ENCODE results near the gene TCOF1.

TCOF1 gene

DNA sequence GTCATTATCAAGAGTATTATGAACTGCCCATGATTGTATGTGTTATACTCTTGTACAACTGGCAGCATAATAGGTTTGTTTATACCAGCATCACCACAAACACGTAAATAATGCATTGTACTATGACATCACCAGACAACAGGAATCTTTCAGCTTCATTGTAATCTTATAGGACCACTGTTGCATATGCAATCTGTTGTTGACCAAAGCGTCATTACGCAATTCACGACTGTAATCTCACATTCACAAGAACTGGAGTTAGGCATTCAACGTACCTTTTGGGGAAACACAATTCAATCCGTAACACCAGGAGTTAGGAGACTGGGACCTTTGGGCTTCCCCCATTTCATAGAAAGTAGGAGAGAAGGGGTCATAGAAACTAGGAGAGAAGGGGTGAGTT is 34.4 kb upstream of the TCOF1 start:
- no peak for DNase-seq

DNA sequence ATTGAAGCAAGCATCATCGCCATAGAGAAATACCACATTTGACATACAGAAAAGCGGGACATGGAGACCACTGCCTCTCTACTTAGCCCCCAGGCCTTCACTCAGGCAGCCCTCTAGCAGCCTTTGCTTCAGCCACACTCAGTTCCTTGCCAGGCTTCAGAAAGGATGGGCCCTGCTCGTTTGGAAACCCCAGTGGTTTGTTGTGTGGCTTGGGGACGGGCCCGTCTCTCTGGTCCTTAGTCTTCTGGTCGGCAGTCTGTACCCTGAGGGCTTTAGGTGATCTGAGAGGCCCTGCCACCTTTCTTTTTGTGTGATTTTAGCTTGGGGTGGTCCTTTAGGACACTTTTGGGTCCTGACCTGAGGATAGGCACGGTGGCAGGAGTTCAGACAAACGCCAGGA is 33.7 kb upstream of the TCOF1 start:
- DNase-seq, result no peak

DNA sequence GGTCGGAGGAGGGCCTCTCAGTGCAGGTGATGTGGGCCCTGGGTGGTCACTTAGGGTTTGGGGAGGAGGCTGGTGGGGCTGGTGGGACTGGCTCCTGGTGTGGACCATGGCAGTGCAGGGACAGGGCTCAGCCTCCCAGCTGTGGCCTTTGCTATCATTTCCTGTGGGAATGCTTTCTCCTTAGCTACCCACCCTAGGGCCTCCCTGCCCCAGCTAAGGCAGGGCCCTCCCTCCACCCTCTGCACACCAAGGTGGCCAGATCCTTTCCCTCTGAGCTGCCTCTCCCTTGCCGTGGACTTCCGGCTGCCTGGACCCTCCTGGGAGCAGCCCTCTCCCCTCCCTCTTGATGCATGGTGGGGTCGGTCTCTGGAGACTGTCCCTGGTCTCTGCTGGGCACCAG is 32.1 kb upstream of the TCOF1 start:
- DNase-seq, result no peak

DNA sequence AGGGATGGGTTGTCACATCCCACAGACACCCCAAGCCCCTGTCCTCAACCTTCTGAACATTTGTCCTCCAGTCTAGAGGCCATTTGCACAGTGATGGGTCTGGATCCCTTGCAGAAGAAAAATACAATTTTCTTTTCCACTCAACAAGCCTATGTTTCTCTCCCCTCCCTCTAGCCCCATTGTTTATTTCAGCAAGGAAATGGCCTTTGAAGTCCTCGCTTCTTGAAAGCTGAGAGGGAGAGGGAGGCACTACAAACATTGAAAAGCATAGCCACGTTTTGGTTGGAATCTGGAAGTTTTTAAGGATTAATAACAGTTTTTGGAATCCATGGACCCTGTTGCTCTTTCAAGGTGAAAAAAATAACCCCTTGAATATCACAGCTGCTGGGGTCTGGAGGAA is 30.8 kb upstream of the TCOF1 start:
- DNase-seq, result no peak

DNA sequence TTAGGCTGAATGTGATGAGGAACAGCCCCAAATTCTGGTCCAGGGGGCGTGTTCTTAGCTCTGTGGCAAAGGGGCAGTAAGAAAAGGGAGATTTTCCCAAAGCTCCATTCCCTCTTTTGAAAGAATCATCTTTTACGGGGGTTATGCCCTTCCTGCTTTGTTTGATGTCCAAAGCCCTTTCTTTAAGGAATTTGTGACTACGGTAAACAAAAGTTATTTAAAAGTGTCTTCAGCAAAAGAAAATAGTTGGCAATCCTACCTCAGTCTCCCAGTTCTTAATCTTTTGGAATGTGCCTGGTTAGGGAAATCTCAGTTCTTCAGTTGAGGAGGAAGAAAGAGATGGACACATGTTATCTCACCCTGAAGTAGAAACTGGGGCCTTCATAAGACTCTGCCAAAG is 30.4 kb upstream of the TCOF1 start:
- DNase-seq, result no peak

DNA sequence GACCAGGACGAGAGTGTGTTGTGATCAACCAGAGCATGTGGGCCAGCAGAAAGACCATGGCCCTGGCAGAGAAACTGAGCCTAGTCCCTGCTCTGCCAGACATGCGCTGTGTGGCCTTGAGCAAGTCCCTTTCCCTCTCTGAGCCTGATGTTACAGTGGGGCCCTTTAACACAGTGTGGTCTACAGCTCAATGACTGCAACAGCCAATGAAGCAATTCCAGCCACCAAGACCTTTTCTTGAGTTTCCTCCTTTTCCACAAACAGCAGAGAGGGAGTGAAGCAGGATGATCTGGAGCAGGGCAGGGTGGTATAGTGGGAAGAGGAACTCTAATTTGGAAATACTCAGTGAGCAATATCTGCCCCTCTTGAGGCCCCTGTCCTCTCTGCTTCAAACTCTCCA is 29.0 kb upstream of the TCOF1 start:
- no peak for DNase-seq

DNA sequence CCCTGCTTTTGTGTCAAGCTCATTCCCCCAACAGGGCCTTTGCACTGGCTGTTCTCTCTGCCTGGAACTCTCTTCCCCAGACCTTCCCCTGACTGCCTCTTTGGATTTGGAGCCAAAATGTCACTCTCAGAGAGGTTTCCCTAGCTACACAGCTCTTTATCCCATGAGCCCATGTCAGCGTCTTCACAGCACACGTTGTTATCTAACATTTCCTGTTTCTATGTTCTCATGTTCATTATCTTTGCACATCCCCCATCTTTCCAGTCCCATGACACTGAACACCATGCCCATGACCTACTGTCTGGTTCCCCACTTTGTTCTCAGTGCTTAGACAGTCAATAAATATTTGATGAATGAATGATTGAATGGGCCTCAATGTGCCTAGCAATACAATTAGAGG is 28.5 kb upstream of the TCOF1 start:
- no peak for DNase-seq

DNA sequence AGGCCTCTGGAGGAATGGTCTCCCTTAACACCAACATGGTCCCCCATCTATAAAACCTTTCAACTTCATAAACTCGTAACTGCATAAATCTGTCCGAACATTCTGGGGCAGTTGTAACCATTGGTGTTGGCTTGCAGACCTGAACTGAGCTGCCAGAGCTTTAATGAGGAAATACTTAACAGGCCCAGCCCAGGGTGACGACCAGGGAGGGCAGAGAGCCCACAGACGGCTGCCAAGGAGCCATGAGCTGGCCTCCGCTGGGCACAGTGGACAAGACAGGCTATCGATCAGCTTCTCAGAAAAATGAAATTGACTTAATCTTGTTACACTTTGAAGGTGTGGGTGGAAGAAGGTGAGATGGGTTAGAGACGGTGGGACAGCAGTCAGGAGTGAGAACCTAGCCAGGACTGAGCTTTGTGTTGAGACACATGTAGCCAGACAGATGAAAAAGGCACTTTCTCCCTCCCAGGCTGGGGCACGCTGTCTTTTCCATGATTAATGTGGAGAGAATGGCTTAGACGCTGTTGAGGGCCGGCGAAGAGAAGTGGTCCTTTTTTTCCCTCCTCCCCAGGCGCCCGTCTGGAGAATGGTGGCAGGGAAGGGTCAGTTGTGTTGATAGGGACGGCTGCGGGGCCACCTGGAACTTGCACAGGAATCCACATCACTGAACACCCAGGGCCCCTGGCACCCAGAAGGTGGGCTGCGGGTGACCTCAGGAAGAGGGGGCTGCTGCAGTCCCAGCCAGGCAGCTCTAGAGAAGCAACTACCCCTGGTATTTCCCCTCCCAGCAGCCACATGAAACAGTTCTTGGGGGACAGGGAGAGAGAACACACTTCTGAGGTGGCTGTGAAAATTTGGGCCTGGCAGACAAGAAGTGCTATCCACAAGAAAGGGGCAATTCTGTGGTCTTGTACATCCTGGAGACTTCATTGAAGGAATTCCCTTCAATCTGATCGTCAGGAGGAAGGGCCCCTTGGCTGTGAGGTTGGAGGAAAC is 27.3 kb upstream of the TCOF1 start:
- no peak for DNase-seq

DNA sequence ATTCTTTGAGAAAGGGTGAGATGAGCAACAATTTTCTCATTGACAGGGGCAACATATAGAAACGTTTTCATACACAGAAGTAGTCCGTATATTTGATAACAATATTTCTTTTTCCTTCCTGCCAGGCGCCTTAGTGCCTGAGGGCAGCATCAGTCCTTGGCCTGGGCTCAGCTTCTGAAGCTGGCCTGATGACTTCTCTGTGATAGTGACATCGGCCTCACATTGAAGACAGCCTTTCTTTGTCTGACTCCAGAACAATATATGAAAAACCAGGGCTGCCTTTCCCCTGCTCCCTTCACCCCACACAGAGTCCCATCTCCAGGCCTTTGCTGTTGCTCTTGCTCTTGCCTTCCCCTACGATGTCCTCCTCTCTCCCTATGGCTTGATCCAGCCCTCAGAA is 24.1 kb upstream of the TCOF1 start:
- no peak for DNase-seq

DNA sequence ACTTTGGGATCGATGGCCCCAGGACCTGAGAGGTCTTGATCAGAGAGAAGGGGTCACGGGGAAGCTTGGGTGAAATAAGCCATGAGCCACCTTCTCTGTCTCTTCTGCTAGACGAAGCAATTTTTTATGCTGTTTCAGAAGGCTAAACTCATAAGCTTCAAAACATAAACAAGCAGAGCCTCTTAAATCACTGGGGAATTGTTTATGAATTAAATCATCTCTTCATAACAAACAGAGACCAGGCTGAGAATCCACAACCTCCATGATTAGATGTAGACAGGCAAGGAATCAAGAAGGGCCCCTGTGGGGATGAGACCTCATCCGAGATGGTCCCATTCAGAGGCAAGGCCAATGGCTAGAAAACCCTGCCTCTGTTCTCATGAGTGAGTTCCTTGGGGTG is 21.7 kb upstream of the TCOF1 start:
- no peak for DNase-seq

DNA sequence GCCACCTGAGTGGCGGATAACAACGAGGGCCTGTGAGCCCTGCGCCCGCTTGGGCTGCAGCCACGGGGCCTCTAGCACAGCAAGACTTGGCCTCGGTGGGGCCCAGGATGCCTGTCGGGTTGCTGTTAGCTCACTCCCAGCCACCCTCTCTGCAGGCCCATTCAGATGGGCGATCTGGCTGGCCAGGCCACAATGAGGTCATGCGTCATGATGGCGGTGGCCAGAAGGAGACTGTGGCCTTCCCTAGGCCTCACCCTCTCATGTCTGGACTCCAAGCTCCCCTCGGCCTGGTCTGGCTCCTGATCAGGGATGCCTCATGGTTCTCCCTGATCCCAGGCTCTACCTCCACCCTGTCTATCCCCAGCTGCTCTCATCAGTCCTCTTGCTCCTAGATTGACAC is 19.0 kb upstream of the TCOF1 start:
- no peak for DNase-seq

DNA sequence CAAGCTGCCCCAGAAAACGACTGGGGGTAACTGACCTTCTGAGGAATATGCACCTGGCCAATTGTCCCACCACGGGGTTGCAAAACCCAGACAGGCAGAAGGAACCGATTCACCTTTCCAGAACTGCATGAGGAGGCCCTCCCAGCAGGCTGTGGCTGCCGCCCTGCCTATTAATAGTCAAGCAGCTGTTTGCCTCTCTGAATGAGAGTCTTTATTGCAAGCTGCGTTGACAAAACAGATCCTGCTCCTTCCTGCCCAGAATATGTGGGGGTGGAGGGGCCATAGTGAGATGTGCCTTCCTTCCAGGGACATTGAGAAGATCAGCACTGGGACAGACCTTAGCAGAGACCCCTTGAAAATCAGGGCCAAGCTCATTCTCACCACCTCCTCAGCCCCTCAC is 18.3 kb upstream of the TCOF1 start:
- no peak for DNase-seq

DNA sequence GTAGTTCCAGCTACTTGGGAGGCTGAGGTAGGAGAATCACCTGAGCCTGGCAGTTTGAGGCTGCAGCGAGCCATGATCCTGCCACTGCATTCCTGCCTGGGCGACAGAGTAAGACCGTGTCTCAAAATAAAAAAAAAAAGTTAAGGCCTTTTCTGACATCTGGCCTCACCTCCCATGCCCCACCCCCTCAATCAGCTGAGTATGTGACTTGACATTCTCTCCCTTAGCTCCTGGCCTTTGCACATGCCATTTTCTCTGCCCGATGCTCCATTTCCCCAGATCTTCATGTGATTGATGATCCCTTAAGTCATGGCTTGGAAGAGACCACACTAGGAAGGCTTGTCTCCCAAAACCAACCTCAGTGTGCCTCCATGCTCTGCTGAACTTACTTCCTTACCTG is 17.7 kb upstream of the TCOF1 start:
- DNase-seq, result no peak

DNA sequence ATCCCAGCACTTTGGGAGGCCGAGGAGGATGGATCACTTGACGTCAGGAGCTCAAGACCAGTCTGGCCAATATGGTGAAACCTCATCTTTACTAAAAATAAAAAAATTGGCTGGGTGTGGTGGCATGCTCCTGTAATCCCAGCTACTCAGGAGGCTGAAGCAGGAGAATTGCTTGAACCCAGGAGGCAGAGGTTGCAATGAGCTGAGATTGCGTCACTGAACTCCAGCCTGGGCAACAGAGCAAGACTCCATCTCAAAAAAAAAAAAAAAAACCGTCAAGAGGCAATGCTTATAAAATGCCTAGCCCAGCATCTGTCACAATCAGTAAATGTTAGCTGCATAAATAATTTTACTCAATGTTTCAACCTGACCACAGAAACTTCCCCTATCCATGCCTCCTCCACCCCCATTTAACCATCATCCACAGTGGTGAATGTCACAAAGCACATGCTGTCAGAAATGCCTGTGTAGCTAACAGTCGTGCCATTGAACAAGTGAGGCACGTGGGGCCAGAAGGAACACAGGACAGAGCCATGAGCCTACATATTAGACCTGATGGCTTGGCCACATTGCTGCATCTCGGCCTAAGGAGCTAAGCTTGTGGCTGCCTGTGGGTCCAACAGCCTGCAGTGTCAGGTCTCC is 16.8 kb upstream of the TCOF1 start:
- no peak for DNase-seq

DNA sequence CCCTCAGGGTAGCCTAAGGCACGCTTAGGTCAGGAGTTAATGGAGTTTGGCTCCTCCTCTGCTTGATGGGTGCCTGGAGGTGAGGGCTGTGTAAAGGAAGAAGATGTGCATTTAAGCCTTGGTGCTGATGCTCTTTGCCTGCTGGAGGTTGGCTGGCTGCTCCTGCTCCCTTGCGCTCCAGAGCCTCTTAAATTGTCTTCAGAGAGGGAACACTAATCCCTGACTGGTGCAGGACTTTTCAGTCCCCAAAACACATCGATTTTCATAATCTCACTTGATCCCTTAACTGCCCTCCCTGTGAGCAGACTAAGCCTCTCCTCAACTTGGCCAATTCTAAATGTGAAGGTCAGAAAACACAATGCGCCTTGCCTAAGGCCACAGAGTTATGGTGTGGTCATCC is 16.2 kb upstream of the TCOF1 start:
- no peak for DNase-seq

DNA sequence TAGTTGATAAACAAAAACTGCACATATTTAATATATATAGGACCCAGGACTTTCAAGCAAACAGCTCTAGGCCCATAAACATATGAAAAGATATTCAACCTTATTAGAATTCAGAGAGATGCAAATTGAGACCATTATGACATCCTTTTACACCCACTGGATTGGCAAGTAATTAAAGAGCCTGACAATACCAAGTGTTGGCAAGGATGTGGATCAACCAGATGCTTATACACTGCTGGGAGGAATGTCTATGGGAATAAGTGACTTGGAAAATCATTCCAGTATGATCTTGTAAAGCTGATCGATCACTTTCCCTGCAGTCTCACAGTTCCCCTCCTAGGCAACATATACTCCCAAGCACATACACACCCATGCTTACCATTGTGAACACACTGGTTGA is 15.5 kb upstream of the TCOF1 start:
- no peak for DNase-seq

DNA sequence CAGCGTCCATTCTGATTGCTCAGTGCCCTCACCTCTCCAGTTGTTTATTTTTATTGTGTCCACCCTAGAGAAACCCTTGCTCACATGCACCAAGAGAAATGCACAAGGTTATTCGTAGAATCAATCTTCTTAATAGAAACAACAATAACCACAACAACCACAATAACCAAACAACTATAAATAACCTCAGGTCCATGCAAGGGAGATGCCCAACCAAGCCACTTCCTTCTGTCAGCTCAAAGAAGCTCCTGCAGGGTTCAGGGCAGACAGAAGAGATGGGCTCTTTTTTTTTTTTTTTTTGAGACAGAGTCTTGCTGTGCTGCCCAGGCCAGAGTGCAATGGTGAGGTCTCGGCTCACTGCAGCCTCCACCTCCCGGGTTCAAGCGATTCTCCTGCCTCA is 14.9 kb upstream of the TCOF1 start:
- no peak for DNase-seq

DNA sequence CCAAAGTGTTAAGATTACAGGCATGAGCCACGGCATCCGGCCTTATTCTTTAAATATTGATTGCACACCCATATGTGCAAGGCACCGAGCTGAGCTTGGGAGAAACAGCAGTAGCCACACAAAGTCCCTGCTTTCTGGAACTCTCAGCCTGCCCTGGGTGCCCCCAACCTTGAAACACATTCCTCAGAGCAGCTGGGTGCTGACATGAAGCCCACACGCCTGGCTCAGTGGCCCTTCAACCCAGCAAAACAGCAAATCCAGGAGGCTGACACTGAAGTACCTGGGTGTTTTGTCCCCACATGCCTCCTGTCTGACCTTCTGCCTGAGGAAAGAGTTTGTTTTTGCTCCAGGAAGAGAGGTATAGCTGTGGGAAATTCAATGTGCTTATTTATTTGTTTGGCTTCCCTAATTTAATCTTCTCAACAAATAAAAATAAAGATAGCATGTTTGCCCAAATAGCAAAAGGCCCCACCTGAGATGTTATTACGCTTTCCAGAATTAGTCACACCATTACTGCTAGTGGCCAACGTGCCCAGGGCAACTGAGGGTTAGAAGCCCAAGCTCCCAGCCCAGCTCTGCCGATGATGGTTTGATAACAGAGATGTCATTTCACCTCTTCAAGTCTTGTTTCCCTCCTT is 13.4 kb upstream of the TCOF1 start:
- no peak for DNase-seq

DNA sequence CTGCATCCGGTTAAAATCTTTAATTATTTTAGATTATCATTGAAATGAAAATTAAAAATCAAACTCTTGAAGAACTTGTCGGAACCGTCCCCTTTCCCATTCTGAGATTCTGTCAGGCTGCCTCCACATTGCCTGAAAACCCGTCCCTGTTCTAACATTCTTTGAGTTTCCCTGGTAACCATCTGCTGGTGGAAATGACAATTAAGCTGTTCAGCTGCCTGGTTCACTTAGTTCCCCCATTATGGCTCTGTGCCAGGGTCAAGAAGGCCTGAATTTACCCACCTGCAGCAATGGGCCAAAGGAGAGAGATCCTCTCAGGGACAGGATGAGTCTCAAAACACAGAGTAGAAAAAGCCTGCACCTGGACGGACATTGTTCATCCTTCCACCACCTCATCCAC is 11.8 kb upstream of the TCOF1 start:
- no peak for DNase-seq

DNA sequence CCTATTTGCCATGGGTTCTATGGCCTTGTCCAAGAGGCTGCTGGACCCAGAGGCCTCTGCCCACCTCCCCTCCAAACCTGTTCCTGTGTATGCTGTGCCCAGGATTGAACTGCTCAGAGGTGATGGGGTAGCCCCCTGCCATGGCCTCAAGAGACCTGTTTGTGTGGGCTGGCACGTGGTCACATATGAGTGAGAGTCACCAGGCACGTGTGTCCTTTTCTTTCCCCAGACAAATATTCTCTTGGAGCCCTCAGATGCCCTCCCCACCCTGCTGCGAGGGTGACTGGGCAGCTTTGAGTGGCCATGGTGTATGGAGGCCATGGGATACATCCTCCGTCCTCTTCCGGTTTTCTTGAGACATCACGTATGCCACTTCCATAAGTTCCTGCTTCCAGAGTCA is 10.9 kb upstream of the TCOF1 start:
- no peak for DNase-seq

DNA sequence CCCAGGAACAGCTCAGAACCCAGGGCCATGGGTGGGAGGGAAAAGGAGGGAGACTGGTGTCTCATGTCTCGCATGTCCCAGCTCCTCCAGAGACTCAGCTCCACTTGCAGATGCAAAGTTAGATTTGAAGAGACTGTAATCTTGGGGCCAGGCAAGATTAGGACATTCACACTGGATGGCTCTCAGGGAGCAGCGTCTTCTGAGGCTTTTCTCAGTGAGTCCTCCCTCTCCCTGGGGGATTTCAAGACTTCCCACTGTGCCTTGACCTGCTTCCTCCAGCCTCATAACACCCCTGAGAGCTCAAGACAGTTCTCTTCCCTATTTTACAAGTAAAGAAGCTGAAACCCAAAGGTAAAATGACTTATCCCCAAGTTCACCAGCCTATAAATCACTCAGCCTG is 10.5 kb upstream of the TCOF1 start:
- DNase-seq, result no peak

DNA sequence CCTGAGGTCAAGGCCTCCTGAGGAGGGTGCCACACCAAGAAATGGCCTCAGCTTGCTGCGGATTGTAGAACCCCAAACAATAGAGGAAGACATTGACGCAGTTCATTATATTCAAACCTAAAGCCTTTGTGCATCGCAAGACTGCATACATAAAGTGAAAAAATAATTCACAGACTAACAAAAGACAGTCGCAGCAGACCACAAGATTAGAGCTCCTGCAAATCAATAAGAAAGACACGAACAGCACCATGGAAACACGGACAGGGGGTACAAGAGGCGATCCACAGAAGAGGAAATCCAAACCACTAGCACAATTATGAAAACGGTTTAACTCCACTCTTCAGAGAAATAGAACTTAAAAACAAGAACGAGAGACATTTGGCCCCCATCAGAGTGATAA is 10.0 kb upstream of the TCOF1 start:
- DNase-seq, result no peak

DNA sequence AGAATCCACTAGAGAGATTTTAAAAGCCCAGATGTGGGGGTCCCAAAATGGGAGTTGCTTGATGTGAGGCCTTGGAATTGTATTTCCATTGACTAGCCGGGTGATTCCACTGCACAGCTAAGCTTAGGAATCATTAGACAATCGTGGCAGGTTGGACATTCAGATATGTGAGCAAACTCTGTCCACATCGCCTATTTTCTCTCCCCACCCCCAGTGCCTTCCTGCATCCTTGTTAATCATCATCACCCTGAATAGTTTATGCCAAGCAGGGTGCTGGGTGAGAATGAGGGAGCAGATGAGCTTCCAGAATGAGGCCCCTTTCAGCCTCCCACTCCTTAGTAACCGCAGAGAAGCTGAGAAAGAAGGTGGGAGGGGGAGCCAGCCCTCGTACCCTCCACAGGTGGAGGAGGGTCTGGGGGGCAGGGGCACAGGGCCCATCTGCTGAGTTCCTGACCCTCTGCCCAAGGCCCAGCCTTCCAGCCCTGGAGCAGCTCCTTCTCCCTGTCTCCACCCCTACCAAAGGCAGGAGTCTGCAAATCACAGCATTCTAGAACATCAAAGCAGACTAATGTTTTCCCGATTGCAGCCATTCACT is 7.7 kb upstream of the TCOF1 start:
- no peak for DNase-seq
